ENCODE results near the gene C17orf100. TPM values are rescaled to one million over a fixed set of nuclear protein-coding genes. Genes with fewer than 3 reads are reported as not detected.

Gene C17orf100
- total and polyA plus RNA-seq, 10 of the 15 experiments (the other 5 are each of a cell fraction or from before 2014, with no cell fraction given), result 0.84 to 4.7 (median 1.8) TPM

DNA sequence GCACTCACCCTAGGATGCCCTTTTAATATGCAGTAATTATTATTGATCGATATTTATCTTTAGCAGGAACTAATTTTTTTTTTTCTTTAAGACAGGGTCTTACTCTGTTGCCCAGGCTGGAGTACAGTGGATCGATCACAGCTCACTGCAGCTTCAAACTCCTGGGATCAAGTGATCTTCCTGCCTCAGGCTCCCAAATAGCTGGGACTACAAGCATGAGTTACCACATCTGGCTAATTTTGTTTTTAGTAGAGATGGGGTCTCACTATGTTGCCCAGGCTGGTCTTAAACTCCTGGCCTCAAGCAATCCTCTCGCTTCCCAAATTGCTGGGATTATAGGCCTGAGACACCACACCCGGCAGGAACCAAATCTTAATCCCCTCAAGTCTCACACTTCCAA, 40.3 kb upstream of the C17orf100 start (continued):
- TF ChIP-seq, protein P1, sequence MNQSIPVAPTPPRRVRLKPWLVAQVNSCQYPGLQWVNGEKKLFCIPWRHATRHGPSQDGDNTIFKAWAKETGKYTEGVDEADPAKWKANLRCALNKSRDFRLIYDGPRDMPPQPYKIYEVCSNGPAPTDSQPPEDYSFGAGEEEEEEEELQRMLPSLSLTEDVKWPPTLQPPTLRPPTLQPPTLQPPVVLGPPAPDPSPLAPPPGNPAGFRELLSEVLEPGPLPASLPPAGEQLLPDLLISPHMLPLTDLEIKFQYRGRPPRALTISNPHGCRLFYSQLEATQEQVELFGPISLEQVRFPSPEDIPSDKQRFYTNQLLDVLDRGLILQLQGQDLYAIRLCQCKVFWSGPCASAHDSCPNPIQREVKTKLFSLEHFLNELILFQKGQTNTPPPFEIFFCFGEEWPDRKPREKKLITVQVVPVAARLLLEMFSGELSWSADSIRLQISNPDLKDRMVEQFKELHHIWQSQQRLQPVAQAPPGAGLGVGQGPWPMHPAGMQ (IDR thresholded peaks at IDR 0.05; ENCODE audit: borderline replicate concordance), result no peak
- TF ChIP-seq MYB (IDR thresholded peaks at IDR 0.05; ENCODE audit: borderline replicate concordance, low read depth, low read length) (no peak), POU2F2 (IDR thresholded peaks at IDR 0.05; ENCODE audit: borderline replicate concordance, low read depth, low read length) (no peak), TCF7 (IDR thresholded peaks at IDR 0.05; ENCODE audit: borderline replicate concordance) (no peak), RAD21 (IDR thresholded peaks at IDR 0.05; ENCODE audit: insufficient read depth, low read depth, low read length) (no peak), MYC (IDR thresholded peaks at IDR 0.05; ENCODE audit: insufficient read depth, insufficient read length, insufficient replicate concordance, low read length, severe bottlenecking) (no peak)

DNA sequence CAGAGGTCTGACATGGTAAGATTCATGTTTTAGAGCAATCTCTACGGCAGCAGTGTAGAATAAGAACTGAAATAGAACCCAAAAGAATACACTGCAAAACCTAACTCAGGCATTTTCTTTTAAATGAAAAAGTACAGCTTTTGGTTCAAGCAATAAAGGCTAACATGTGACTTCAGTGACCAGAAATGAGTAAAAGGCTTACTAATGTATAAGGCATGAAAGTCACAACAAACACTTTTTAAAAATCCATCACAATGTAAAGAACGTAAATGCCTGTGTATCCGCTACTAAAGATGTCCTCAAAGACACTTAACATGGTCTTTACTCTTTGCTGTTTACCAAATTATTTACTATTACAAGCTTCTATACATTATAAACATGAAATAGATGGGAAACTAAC, 27.6 kb upstream of the C17orf100 start:
- intact Hi-C loops (cut with micrococcal nuclease; ENCODE audit: unreplicated experiment), result no loop called here
- FAIRE-seq (no peak), DNase-seq (ENCODE audit: low read depth, low spot score) (no peak), ATAC-seq (no peak)
- no peak overlapping the region for H3K4me2 ChIP-seq (ENCODE audit: control insufficient read depth, insufficient read depth)
- ChIA-PET POLR2A (interaction anchor here (0.6 kb wide), 1 partner anchor 1780 kb away, joined by 5 read pairs; no protein-coding TSS in a partner anchor), RAD21 (ENCODE audit: unreplicated experiment) (no interaction called here), CTCF (interaction anchor here (1.0 kb wide), 1 partner anchor 151 kb away, joined by 3 read pairs; no protein-coding TSS in a partner anchor), SMC1A (ENCODE audit: uncharacterized antibody, unreplicated experiment) (no interaction called here)
- WGBS (ENCODE audit: insufficient coverage, insufficient replicate concordance, low lambda C conversion rate, missing lambda C conversion rate), result 95% methylated on average over 3 of the region's 3 CpGs
- in situ Hi-C loops (cut with MboI), result no loop called here
- H3K9ac ChIP-seq (ENCODE audit: control insufficient read depth, insufficient read depth, low read length), result no peak overlapping the region
- no peaks in the 10 kb centered on the region for H3K4me1 ChIP-seq (ENCODE audit: control insufficient read depth, insufficient read depth, low read length)
- peaks cover 2 to 5% of the 10 kb centered on the region in 2 experiments for H3K36me3 ChIP-seq (ENCODE audit: control insufficient read depth in 2 of 2, insufficient read depth in 2 of 2, low read length in 1 of 2)
- H3K27ac ChIP-seq (ENCODE audit: control insufficient read depth, insufficient read depth), result no peak overlapping the region
- H2AFZ ChIP-seq (ENCODE audit: control insufficient read depth, low read depth, low read length), result no peak overlapping the region
- H3K27me3 ChIP-seq (replicated peaks in 1 of 2; ENCODE audit: control insufficient read depth in 2 of 2, insufficient read depth in 2 of 2, low read length in 1 of 2), result no peaks in the 10 kb centered on the region
- no TSS peak for BruUV-seq (replicated peaks)
- no peaks in the 10 kb centered on the region for H3K9me3 ChIP-seq (replicated peaks; ENCODE audit: control insufficient read depth, insufficient read depth, low read length)
- H4K20me1 ChIP-seq (ENCODE audit: control insufficient read depth, insufficient read depth), result no peaks in the 10 kb centered on the region
- no peaks in the 10 kb centered on the region for H3K79me2 ChIP-seq (ENCODE audit: control insufficient read depth, insufficient read depth, low read length)
- TF ChIP-seq, protein P2, sequence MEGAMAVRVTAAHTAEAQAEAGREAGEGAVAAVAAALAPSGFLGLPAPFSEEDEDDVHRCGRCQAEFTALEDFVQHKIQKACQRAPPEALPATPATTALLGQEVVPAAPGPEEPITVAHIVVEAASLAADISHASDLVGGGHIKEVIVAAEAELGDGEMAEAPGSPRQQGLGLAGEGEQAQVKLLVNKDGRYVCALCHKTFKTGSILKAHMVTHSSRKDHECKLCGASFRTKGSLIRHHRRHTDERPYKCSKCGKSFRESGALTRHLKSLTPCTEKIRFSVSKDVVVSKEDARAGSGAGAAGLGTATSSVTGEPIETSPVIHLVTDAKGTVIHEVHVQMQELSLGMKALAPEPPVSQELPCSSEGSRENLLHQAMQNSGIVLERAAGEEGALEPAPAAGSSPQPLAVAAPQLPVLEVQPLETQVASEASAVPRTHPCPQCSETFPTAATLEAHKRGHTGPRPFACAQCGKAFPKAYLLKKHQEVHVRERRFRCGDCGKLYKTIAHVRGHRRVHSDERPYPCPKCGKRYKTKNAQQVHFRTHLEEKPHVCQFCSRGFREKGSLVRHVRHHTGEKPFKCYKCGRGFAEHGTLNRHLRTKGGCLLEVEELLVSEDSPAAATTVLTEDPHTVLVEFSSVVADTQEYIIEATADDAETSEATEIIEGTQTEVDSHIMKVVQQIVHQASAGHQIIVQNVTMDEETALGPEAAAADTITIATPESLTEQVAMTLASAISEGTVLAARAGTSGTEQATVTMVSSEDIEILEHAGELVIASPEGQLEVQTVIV (IDR thresholded peaks at IDR 0.05; ENCODE audit: borderline replicate concordance, partially characterized antibody), result no peak
- TF ChIP-seq GABPA (IDR thresholded peaks at IDR 0.05; ENCODE audit: low read depth), result no peak
- H3K4me3 ChIP-seq, result no peak overlapping the region
